HepG2 (cell line): ENCODE data around the gene ADCY9. TPM values are rescaled to one million over a fixed set of nuclear protein-coding genes. Genes with fewer than 3 reads are reported as not detected.

Source experiments
- ATAC-seq: fragments of 200-7000 bp; cut with Tn5 transposase; 3 replicates; pipeline ENCODE4 v1.9.1; 2020; ENCODE audit warnings: mild to moderate bottlenecking, moderate library complexity
- BruUV-seq: library from RNA; stranded (reverse); fragments of 400-500 nt; replicated peaks from 2 replicates; lab custom pipeline; 2021; lab: Mats Ljungman, UMichigan
- CTCF ChIA-PET: fragments of 300-600 bp; formaldehyde crosslinking; extraction: SDS; loops from one replicate; lab custom pipeline; 2021; ENCODE audit warnings: low total read pairs, inconsistent platforms, low intra/inter-chr PET ratio; lab: Yijun Ruan, JAX
- POLR2A ChIA-PET: fragments of 350-600 bp; sonication (Branson Sonifier 250); formaldehyde crosslinking; loops from one replicate; lab custom pipeline; 2020; ENCODE audit warnings: antibody characterized with exemption, inconsistent platforms; lab: Yijun Ruan, JAX
- DNase-seq: peaks from one replicate; pipeline ENCODE4 v3.0.0-alpha.2; 2015; ENCODE audit warnings: low spot score
- FAIRE-seq: peaks from 3 replicates; lab custom pipeline; 2011; peaks lifted over from hg19 to GRCh38; lab: Jason Lieb, UNC
- H2AFZ ChIP-seq: one replicate; pipeline ENCODE4 v1.6.1; 2011; ENCODE audit warnings: low read length, inconsistent platforms
- H3K27ac ChIP-seq: fragments of 300-600 bp; 3 replicates; pipeline ENCODE4 v1.8.0; 2011; ENCODE audit warnings: mixed run types, mild to moderate bottlenecking, mixed read lengths, low read length, inconsistent platforms; ENCODE audit not compliant: insufficient read depth; ENCODE audit errors: extremely low read length
- H3K27me3 ChIP-seq, 2 experiments: fragments of 200-600 bp in 1 of 2; 2 replicates in 1 of 2; 3 replicates in 1 of 2; pipeline versions ENCODE4 v1.6.0 to v1.8.0; 2011; ENCODE audit warnings: low read length in 2 of 2, mild to moderate bottlenecking in 2 of 2, moderate library complexity in 2 of 2, inconsistent platforms in 1 of 2; ENCODE audit not compliant: insufficient read depth in 2 of 2, control insufficient read depth in 1 of 2
- H3K36me3 ChIP-seq, 2 experiments: fragments of 200-600 bp in 1 of 2; replicated peaks in 1 of 2; 2 replicates in 1 of 2; 3 replicates in 1 of 2; pipeline versions ENCODE4 v1.5.1 to v1.8.0; 2011; ENCODE audit warnings: low read length in 2 of 2, inconsistent platforms in 1 of 2; ENCODE audit not compliant: insufficient read depth in 2 of 2, control insufficient read depth in 1 of 2
- H3K4me1 ChIP-seq: 2 replicates; pipeline ENCODE4 v1.5.1; 2012; ENCODE audit warnings: low read length, inconsistent platforms; ENCODE audit not compliant: insufficient read depth
- H3K4me2 ChIP-seq: 2 replicates; pipeline ENCODE4 v1.6.0; 2011; ENCODE audit warnings: low read depth, low read length, inconsistent platforms
- H3K4me3 ChIP-seq, 3 experiments: fragments of 200-600 bp in 1 of 3; sonication (generic), shearing (Covaris generic) in 1 of 3; replicated peaks in 1 of 3; 2 replicates each; pipeline ENCODE4 v1.5.1; 2011 to 2016; ENCODE audit warnings: low read length in 3 of 3, inconsistent platforms in 2 of 3, low read depth in 2 of 3, mild to moderate bottlenecking in 2 of 3, control low read depth in 1 of 3, mixed read lengths in 1 of 3; ENCODE audit not compliant: insufficient read depth in 1 of 3
- H3K79me2 ChIP-seq: one replicate; pipeline ENCODE4 v1.6.1; 2011; ENCODE audit warnings: low read length, inconsistent platforms; ENCODE audit not compliant: insufficient read depth
- H3K9ac ChIP-seq: 2 replicates; pipeline ENCODE4 v1.6.0; 2011; ENCODE audit warnings: mild to moderate bottlenecking, low read depth, low read length, inconsistent platforms; ENCODE audit not compliant: insufficient read depth
- H3K9me3 ChIP-seq: 2 replicates; pipeline ENCODE4 v1.5.1; 2012; ENCODE audit warnings: mild to moderate bottlenecking, low read length
- H4K20me1 ChIP-seq: 2 replicates; pipeline ENCODE4 v1.6.0; 2011; ENCODE audit warnings: inconsistent platforms, mild to moderate bottlenecking, low read length, moderate library complexity; ENCODE audit not compliant: insufficient read depth
- MIXL1 ChIP-seq: IDR thresholded peaks from 2 replicates; pipeline ENCODE4 v1.6.1; 2016
- SMAD3 ChIP-seq: sonication (generic); formaldehyde crosslinking; IDR thresholded peaks from 2 replicates; pipeline ENCODE4 v1.4.0; 2020; ENCODE audit warnings: missing genetic modification reagents
- SP4 ChIP-seq: sonication (generic); formaldehyde crosslinking; IDR thresholded peaks from 2 replicates; pipeline ENCODE4 v1.8.1; 2023; ENCODE audit warnings: mild to moderate bottlenecking, missing genetic modification reagents
- TBX2 ChIP-seq: sonication (generic); formaldehyde crosslinking; IDR thresholded peaks from 2 replicates; pipeline ENCODE4 v1.5.0; 2020; ENCODE audit warnings: missing genetic modification reagents, mild to moderate bottlenecking, borderline replicate concordance
- ZNF180 ChIP-seq: sonication (generic); formaldehyde crosslinking; IDR thresholded peaks from 2 replicates; pipeline ENCODE4 v1.4.0; 2020; ENCODE audit warnings: low read depth, missing genetic modification reagents, borderline replicate concordance
- WGBS: methylation state at CpG from one replicate; pipeline ENCODE4 v1.1.6; 2017; ENCODE audit warnings: low lambda C conversion rate; 5-methylcytosine and 5-hydroxymethylcytosine counted together
- in situ Hi-C: cut with HindIII; loops from 2 replicates; pipeline ENCODE4 v1.10.0; 2017; ENCODE audit warnings: low pct_unique_long_range_greater_than_20kb; ENCODE audit not compliant: extremely low pct_ligation_motif_present
- intact Hi-C: fragments of 100-400 bp; cut with micrococcal nuclease; formaldehyde crosslinking; loops from one replicate; pipeline ENCODE4 v1.10.0; 2022; ENCODE audit not compliant: unreplicated experiment
- polyA plus RNA-seq, 8 experiments: library from polyadenylated mRNA; depleted of rRNA in 3 of 8; stranded (reverse) in 7 of 8; unstranded in 1 of 8; fragments of >200 nt; fragmentation: Illumina TruSeq in 4 of 8; extraction: Trizol in 4 of 8; gene quantifications; 2 replicates each; pipeline versions ENCODE4 v1.2.1 to v1.2.3, GENCODE V29; 2011 to 2016; ENCODE audit warnings: low read depth in 4 of 8, missing spikeins in 1 of 8, mixed read lengths in 1 of 8; ENCODE audit not compliant: insufficient read depth in 1 of 8
- total RNA-seq, 5 experiments: library from RNA; depleted of rRNA; stranded (reverse); fragments of >200 nt; fragmentation: Illumina TruSeq; extraction: Trizol; gene quantifications; 2 replicates each; pipeline ENCODE4 v1.2.3, GENCODE V29; 2016; ENCODE audit warnings: low read depth in 1 of 5
- TF ChIP-seq, protein P1 (sequence below): sonication (generic); formaldehyde crosslinking; IDR thresholded peaks from 2 replicates; pipeline ENCODE4 v1.5.0; 2020; ENCODE audit warnings: mild to moderate bottlenecking, missing genetic modification reagents, borderline replicate concordance

ADCY9 gene
- total and polyA plus RNA-seq, 2 of the 13 experiments (the other 11 are each of a cell fraction or from before 2014, with no cell fraction given): 11.2 to 13.9 TPM

DNA sequence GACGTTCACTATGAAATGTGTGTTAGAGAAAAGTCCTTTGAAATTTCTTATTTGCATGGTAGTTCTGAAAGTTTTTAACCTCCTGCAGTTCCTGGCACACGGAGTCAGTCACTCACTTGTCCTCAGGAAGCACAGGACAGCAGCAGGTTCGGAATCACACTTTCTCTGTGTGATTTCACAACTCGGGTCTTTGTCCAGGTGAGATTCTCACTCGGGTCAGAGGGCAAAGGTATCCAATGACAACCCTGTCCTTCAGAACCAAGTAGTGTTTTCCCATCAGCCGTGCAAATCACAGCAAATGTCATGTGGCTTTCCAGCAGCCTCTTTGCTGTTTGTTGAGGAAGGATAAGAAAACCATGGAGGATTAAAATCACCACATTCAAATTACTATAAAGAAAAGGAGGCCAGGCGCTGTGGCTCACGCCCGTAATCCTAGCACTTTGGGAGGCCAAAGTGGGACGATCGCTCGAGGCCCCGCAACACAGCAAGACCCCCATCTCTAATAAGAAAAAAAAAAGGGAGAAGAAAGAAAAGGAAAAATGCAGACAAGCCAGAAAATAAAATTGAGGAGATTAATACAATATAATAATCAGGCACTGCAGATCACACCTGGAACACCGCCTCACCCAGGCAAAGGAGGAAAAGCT lies 22.0 kb downstream of the ADCY9 start (continued):
- TF ChIP-seq, protein P1, sequence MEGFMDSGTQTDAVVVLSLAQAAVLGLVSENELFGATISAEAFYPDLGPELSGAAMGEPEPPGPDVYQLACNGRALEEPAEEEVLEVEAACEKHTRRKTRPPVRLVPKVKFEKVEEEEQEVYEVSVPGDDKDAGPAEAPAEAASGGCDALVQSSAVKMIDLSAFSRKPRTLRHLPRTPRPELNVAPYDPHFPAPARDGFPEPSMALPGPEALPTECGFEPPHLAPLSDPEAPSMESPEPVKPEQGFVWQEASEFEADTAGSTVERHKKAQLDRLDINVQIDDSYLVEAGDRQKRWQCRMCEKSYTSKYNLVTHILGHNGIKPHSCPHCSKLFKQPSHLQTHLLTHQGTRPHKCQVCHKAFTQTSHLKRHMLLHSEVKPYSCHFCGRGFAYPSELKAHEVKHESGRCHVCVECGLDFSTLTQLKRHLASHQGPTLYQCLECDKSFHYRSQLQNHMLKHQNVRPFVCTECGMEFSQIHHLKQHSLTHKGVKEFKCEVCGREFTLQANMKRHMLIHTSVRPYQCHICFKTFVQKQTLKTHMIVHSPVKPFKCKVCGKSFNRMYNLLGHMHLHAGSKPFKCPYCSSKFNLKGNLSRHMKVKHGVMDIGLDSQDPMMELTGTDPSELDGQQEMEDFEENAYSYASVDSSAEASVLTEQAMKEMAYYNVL: peak; percentile 88
- peak; percentile 93 for TF ChIP-seq TBX2
- TF ChIP-seq MIXL1 (CRISPR knock-in tag): peak; percentile 32; the same call in 1 of the 2 replicates

DNA sequence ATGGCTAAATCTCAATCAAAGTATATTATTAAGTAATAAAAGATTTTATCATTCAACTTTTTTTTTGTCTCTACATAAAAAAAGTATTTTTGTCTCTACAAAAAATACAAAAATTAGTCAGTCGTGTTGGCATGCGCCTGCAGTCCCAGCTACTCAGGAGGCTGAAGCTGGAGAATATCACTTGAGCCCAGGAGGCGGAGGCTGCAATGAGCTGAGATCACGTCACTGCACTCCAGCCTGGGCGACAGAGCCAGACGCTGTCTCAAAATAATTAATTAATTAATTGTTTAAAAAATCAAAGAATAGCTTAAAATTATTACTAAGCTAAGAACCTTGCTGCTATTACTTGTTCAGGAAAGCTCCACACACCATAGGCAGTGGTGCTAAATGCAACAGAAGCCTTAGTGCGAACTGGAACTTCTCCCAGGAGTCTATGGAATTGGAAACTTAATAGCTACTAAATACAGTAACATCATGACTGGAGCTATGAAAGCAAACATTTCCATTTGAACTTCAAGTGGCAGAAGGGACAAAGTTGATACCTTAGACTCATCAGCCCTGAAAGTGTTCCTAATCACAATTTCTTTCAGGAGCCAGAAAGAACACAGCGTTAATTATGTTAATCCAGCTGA lies 22.6 kb downstream of the ADCY9 start:
- DNase-seq: no peak
- no peak for FAIRE-seq
- H3K4me2 ChIP-seq: peak overlapping the region; percentile 53

More for the DNA sequence above, 22.6 kb downstream of the ADCY9 start:
- H3K4me3 ChIP-seq: peak overlapping the region in 1 of 3 experiments; percentile 4; a peak in 1 of 6 replicates
- intact Hi-C loops (no loop called here), in situ Hi-C loops (no loop called here)
- peak; percentile 37 for ATAC-seq
- no peak for TF ChIP-seq ZNF180 (CRISPR knock-in tag)
- TF ChIP-seq SMAD3 (CRISPR knock-in tag): no peak
- 0 out of 2 replicates have a peak, but pooled peaks have one; percentile 12 for TF ChIP-seq SP4 (CRISPR knock-in tag)
- peaks cover 0 to 2% of the 10 kb centered on the region in 2 experiments; a peak in 3 of 5 replicates for H3K36me3 ChIP-seq
- no TSS peak for BruUV-seq
- peak overlapping the region; percentile 52 for H3K27ac ChIP-seq
- peaks cover 62% of the 10 kb centered on the region for H3K79me2 ChIP-seq
- 85% methylated on average over 8 of the region's 8 CpGs for WGBS
- H2AFZ ChIP-seq: no peak overlapping the region
- peak overlapping the region; percentile 22; the same call in 1 of the 2 replicates for H3K9ac ChIP-seq
- ChIA-PET CTCF (no interaction called here), POLR2A (no interaction called here)
- no peaks in the 10 kb centered on the region for H4K20me1 ChIP-seq
- no peaks in the 10 kb centered on the region for H3K9me3 ChIP-seq
- no peaks in the 10 kb centered on the region for H3K27me3 ChIP-seq
- H3K4me1 ChIP-seq: peaks cover 39% of the 10 kb centered on the region
